Hepatocyte (in vitro differentiated cells): ENCODE results near the gene ARHGDIG.

Experiments
- CTCF ChIP-seq: fragments of 200-600 bp; sonication (generic); IDR thresholded peaks from 2 replicates; pipeline ENCODE4 v1.5.1; 2016; ENCODE audit warnings: antibody characterized with exemption, mild to moderate bottlenecking; ENCODE audit not compliant: poor library complexity
- EZH2 ChIP-seq: fragments of 200-600 bp; sonication (generic); IDR thresholded peaks from 2 replicates; pipeline ENCODE4 v1.6.1; 2016; ENCODE audit warnings: antibody characterized with exemption, mild to moderate bottlenecking, borderline replicate concordance

- TF ChIP-seq CTCF (no peak), EZH2 (no peak)
Observed at GRCh38 chr16:303760-304505, 23.5 kb downstream of the ARHGDIG start.
